GM12864 (cell line): ENCODE results near the gene L3MBTL3.

Source experiments
- DNase-seq: peaks from one replicate; pipeline ENCODE4 v3.0.0-alpha.2; 2011; ENCODE audit warnings: low read depth
- H3K4me3 ChIP-seq: 2 replicates; pipeline ENCODE4 v1.5.1; 2011; ENCODE audit warnings: mild to moderate bottlenecking, low read depth, low read length, control low read depth
- TF ChIP-seq, protein P1 (sequence below): IDR thresholded peaks from 2 replicates; pipeline ENCODE4 v1.5.1; 2011; ENCODE audit warnings: low read depth, mild to moderate bottlenecking, moderate library complexity, low read length, control low read depth, inconsistent platforms; ENCODE audit errors: missing control alignments

L3MBTL3 gene

DNA sequence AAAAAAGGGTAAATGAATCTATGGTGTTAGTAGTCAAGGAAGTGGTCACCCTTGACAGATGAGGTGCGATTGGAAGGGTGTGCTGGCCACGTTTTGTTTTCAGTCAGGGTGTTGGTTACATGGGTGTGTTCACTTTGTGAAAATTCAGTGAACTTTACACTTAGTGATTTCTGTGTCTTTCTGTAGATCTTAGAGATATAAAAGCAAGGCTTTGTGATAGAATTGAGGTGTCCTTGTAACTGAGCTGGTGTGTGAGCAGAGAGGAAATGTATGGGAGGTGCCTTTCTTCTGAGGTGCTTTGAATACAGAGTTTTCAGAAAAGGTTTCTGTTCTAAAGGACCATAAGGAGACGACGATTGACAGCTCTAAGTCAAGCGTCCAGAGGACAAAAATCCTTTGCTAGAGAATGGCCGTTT, 113.9 kb downstream of the L3MBTL3 start:
- H3K4me3 ChIP-seq: no peak overlapping the region
- TF ChIP-seq, protein P1, sequence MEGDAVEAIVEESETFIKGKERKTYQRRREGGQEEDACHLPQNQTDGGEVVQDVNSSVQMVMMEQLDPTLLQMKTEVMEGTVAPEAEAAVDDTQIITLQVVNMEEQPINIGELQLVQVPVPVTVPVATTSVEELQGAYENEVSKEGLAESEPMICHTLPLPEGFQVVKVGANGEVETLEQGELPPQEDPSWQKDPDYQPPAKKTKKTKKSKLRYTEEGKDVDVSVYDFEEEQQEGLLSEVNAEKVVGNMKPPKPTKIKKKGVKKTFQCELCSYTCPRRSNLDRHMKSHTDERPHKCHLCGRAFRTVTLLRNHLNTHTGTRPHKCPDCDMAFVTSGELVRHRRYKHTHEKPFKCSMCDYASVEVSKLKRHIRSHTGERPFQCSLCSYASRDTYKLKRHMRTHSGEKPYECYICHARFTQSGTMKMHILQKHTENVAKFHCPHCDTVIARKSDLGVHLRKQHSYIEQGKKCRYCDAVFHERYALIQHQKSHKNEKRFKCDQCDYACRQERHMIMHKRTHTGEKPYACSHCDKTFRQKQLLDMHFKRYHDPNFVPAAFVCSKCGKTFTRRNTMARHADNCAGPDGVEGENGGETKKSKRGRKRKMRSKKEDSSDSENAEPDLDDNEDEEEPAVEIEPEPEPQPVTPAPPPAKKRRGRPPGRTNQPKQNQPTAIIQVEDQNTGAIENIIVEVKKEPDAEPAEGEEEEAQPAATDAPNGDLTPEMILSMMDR: no peak
- no peak for DNase-seq

DNA sequence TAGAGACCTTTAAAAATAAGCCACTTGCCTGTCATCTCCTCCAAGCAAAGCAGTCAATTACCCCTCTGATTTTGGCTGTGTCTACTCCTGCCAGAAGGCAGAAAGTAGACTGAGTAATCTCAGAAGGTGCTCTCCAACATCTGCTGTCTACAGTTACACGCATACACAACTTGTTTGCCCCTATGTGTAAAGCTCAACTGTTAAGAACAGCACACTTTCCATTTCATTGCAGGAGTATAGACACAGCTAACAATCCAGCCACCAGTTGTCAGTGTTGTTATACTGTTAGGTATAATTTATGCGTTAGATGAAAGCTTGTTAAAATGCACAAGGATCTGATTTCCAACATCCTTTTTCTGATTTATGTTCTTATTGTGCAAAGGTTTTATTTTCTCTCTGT, 116.2 kb downstream of the L3MBTL3 start:
- H3K4me3 ChIP-seq: no peak overlapping the region
- DNase-seq: no peak
- TF ChIP-seq, protein P1: no peak

DNA sequence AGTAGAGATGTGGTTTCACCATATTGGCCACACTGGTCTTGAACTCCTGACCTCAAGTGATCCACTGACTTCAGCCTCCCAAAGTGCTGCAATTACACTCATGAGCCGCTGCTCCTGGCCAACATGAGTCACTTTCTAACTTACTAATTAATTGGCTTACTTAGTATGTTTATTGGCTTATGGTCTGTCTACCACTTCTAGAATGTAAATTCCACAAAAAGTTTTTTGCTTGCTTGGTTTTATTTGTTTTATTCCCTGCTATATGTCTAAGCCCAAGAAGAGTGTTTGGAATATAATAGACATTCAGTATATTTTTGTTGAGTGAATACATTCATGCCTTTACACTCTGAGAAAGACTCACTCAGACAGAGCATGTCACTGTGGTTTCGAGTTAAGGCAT, 118.4 kb downstream of the L3MBTL3 start:
- TF ChIP-seq, protein P1: no peak
- no peak for DNase-seq

DNA sequence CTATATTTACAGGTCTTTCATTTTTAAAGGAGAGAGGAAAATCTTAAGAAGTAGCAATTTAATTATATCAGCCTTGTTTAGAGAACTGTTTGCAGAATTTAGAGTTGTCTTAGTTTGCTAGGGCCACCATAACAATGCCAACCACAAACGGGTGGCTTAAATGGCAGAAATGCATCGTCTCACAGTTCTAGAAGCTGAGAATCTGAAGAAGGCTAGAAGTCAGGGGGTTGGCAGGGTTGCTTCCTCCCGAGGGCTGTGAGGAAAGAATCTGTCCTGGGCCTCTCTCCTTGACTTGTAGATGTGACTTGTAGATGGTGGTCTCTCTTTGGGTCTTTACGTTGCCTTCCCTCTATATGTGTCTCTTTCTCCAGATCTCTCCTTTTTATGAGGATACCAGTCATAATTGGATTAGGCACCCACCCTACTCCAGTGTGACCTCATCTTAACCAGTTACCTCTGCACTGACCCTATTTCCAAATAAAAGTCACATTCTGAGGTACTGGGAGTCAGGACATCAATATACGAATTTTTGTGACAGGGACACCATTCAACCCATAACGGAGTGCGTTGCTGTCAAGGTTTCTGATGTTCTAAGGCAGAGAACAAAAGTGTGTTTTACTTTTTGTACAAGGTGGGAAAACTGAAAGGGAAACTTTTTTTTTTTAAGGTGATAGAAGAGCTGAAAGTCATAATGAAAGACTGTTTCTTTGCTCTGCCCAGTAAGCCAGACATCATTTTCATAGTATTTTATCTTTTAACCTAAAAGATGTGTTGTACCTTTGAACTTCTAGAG, 119.9 kb downstream of the L3MBTL3 start:
- no peak overlapping the region for H3K4me3 ChIP-seq
- TF ChIP-seq, protein P1: no peak
- DNase-seq: no peak

More for the DNA sequence above, 118.4 kb downstream of the L3MBTL3 start:
- H3K4me3 ChIP-seq: no peak overlapping the region

DNA sequence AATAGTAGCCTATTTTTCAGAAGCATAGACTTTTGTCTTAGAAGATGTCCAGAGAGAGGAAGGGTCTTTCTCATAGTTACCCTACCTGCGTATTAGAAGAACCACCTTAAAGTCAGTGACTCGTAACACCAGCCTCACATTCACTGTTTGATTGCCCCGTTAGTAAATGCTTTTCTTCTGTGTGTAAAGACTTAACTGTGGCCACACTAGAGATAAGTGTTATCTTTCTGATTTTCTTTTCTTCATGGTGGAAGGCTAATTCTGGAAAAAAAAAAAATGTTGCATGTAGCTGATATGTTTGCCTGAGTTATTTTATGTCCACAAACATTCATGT, 120.5 kb downstream of the L3MBTL3 start:
- TF ChIP-seq, protein P1: no peak
- no peak for DNase-seq
- H3K4me3 ChIP-seq: no peak overlapping the region

DNA sequence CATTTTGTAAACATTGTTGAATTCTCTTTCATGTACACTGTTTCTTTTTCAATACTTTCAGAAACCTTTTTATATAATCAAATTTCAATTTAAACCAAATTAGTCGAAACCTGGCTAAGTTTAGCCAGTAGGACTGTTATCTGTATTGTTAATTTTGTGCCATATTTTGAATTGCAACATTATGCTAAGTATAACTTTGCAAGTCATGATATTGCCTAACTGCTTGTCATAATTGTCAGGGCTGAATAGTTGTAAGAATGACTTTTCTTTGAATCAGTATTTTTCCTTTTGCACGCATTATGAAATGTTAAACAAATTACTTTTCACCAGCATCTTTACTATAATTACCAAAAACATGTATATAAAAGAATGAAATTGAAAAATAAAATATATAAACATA, 121.7 kb downstream of the L3MBTL3 start:
- no peak overlapping the region for H3K4me3 ChIP-seq
- no peak for DNase-seq
- TF ChIP-seq, protein P1: no peak

DNA sequence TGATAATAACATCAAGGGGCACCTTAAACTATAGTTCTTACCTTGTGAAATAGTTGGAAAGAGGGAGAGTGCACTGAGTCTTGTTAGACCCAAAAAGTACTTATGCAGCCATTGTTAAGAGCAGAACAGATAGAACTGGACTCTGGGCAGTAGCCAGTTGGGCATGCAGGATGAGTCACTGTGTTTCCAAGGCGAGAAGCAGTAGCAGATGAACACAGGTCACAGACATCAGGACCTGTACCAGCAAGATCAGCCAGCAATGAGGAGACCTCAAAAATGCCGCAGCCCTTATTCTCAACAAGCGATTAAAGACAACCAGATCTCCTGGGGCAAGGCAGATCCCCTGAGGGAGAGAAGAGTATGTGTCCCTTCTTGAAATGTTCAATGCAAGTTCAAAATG, 125.3 kb downstream of the L3MBTL3 start:
- H3K4me3 ChIP-seq: no peak overlapping the region
- DNase-seq: no peak
- TF ChIP-seq, protein P1: no peak
